DMS53 (cell line): ENCODE results near the gene PPIL3.

Experiments used
- DNase-seq: peaks from one replicate; lab custom pipeline; 2025; lab: John Stamatoyannopoulos, UW

PPIL3 gene

DNA sequence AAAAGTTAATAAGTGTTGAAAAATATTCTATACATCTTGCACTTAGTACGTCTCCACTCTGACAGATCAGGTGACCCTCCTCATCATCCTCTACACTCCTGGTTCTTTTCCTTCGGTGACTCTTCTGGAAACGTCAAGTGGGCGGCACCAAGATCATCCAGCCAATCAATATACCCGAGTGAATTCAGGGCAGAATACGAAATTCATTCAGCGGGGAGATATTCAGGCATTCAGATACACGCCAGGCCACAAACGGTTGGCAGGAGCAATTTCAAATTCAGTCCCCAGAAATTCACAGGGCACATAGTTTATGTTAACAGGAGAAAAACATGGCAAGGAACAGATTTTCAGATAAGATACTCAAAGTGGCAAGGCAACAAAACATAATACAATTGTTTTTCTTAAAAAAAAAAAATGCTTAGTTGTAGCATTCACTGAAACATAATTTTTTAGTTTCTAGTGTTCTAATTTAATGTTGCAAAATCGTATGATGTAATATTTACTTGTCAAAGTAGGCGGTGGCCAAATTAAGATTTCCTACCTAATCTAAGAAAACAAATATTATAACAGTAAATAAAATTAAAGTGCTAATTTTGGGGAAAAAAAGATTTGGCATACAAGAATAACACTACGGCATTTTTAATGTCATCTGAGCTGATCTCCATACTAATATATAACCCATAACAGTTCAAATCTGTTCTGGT, 28.6 kb downstream of the PPIL3 start:
- no peak for DNase-seq

DNA sequence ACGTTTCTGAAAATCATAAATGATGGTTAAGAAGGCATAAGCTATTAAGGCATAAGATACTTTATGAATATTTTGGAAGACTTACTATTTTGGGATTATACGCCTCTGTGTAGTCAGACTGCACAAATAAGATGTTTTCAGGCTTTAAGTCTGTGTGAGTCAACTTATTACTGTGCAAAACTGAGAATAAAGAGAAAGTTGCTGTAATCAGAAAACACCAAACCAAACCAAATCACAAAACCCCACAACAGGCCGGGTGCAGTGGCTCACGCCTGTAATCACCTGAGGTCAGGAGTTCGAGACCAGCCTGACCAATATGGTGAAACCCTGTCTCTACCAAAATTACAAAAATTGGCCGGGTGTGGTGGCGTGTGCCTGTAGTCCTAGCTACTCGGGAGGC, 32.1 kb downstream of the PPIL3 start:
- no peak for DNase-seq

DNA sequence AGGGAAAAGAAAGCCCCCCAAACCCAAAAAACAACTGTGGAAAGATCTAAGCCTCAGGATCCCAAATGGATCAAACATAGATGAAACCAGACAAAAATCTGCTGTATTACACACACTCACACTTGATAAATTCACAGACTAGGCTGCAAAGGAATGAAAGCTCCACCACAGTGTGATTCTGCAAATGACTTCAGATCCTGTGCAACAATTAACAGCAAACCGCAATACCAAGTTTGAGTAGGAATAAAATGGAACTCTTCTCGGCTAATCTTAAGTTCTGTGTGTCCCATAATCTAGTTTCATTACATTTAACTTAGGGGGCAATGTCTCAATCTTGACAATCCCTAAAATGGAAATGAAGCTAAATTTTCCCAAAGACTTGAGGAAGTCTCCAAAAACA, 36.3 kb downstream of the PPIL3 start:
- no peak for DNase-seq

DNA sequence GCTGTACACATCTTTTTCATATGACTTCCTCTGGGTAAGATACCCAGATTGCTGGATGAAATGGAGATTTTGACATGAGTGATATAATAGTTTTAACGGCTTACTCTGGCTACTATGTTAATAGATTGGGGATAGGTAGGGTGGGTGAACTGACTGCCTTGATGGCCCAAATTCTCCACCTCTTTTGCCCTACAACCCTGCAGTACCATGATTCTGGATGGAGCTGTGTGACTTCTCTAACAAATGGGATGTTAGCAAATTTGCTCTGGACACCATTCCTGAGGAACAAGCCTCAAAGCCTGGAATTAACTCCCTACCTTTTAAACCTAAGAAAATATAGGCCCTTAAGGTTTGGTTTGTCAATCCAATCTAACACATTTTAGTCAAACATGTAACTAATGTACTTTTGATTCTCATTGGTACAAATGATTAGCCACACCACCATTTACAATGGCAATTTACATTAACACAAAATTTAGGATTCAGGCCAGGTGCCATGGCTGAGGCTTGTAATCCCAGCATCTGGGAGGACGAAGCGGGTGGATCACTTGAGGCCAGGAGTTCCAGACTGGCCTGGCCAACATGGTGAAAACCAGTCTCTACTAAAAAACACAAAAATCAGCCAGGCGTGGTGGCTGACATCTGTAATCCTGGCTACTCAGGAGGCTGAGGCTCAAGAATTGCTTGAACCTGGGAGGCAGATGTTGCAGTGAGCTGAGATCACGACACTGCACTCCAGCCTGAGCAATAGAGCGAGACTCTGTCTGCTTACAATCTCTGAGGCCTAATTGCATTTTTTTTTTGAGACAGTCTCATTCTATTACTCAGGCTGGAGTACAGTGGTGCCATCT, 37.3 kb downstream of the PPIL3 start:
- DNase-seq = no peak

DNA sequence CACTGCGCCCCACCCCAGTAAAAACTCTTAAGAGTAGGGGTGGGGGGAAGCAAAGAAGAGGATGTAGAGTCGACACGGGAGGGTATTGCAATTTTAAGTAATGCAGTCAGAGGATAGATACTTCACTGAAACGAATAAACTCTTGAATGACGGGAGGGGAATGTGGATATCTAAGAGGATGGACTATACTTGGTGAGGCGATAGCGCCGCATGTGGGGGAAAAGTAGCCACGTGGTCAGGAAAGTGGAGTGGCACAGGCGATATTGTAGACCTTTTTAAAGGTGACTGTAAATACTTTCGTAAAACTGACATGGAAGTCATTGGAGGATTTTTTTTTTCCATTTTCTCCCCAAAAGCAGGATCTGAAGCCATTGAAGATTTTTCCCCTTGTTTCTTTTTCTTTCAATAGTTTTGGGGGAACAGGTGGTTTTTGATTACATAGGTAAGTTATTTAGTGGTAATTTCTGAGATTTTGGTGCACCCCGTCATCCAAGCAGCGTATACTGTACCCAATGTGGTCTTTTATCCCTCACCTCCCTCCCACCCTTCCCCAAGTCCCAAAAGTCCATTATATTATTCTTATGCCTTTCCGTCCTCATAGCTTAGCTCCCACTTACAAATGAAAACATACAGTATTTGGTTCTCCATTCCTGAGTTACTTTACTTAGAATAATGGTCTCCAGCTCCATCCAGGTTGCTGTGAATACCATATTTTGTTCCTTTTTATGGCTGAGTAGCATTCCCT, 38.2 kb downstream of the PPIL3 start:
- peak; percentile 43 for DNase-seq

DNA sequence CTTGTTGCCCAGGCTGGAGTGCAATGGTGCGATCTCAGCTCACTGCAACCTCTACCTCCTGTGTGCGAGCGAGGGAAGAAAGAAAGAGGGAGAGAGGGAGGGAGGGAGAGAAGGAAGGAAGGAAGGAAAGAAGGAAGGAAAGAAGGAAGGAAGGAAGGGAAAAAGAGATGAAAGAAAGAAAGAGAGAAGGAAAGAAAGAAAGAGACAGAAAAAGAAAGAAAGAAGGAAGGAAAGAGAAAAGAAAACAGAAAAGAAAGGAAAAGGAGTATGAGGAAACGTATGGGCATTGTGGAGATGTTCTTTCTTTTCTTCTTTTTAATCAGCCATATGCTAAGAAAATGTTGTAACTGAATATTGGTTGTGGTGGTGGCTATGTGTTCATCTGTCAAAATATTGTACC, 40.9 kb downstream of the PPIL3 start:
- DNase-seq = no peak

DNA sequence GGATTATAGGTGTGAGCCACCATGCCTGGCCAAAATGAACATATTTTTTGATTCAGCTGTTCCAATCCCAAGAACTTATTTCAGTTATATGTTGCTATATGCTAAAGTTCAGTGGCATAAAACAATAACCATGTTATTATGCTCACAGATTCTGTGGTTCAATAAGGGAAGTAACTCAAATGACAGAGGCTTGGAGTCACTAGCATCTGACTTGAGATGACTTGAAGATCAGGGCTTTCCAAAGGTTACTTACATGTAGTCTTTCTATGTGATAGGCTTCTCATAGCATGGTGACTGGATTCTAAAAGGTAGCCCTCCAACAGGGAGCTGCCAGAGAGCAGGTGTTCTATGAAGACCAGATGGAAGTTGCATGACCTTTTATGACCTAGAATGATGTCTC, 41.6 kb downstream of the PPIL3 start:
- no peak for DNase-seq

DNA sequence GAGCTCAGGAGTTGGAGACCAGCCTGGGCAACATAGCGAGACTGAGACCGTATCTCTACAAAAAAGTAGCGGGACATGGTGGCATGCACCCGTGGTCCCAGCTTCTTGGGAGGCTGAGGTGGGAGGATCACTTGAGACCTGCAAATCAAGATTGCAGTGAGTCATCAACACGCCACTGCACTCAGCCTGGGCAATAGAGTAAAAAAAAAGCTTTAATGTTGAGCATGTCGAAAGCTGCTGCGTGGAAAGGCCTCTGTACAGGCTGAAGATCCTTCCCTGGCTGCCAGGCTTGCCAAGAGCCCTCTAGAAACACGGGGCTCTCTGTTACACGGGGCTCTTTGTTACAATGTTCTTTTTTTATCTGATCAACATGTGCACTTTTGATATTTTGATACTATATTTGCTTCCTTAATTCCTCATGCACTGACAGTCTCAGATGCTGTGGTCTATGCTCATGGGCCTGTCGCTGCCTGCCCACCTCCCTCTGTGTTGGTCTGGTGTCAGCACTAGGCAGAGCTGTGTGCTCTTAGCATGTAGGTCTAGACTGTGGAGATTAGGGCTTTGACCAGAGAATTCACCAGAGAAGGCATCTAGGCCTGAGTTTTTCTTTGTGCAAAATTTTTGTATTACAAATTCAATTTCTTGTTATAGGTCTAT, 43.1 kb downstream of the PPIL3 start:
- DNase-seq = peak; percentile 17

DNA sequence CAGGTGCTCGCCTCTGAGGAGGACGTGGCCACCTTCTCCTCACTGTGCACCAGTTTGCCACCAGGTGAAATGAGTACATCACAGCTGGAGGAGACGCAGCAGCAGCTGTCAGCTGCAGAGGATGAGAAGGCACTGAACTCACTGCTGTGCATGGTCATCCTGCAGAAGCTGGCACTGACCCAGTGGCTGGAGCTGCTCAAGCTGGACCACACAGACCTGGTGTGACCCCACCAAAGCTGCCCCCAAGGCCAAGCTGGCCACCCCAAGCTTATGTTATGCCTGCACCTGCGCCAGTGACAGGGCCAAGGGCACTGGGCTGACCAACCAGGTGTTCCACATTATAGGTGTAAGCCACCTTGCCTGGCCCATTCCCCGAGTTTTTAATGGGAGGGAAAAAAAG, 43.7 kb downstream of the PPIL3 start:
- DNase-seq = no peak

DNA sequence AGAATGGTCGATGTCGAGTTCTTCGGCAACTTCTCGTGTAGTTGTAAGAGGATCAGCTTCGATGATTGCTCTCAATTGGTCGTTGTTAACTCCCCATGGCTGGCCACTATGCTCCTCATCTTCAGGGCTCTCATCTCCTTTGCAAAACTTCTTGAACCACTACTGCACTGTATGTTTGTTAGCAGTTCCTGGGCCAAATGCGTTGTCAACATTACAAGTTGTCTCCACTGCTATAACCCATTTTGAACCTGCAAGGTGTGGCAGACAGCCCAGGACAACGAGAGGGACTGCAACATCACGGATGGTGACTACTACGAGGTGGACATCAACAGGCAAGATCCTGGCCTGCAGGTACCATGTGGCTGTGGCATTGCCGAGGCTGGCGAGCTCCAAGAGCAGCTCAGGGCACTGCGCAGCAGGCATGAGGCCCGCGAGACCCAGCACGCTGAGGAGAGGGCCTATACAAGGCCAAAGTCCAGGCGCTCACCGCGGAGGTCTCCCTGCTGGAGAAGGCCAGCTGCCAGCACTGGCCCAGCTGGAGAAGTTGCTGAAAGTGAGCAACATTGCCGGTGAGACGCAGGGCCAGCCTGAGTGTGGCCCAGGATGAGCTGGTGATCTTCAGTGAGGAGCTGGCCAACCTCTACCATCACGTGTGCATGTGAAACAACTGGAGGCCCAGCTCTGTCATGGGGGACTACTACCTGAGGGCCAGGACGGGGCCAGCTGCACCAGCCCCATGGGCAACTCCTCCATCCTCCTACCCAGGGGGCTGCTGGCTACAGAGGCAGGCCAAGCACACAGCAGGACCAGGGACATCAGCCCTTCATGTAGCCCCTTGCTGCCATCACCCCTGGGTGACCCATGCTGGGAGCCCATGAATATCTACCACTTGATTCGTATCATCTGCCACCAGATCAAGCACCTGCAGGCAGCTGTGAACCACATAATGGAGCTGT, 44.6 kb downstream of the PPIL3 start:
- DNase-seq = no peak

DNA sequence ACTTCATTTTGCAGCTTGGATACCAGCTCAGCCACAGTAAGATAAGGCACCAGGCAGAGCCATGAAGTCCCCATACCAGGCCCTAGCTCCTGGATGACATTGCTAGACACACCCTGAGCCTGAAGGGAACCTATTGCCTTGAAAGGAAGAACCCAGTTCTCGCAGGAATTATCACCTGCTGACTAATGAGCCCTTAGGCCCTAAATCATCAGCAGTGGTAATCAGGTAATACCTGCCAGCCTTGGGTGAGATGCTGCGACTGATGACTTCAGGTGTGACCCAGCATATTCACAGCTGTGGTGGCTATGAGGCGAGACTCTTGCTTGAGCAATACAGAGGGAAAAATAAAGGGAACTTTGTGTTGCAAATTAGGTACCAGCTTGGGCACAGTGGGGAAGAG, 49.4 kb downstream of the PPIL3 start:
- no peak for DNase-seq

DNA sequence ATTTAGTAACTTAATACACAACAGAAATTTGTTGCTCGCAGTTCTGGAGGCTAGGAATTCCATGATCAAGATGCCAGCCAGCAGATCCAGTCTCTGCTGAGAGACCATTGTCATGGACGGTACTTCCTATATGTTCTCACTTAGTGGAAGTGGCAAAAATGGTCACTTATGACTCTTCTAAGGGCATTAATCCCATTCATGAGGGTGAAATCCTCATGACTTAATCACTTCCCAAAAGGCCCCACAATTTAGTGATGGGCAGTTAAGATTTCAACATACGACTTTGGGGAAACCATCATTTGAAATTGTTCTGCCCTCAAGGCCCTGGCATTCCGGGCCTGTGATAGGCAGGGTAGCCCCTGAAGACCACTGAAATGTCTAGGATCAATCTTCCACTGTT, 54.2 kb downstream of the PPIL3 start:
- DNase-seq = no peak

DNA sequence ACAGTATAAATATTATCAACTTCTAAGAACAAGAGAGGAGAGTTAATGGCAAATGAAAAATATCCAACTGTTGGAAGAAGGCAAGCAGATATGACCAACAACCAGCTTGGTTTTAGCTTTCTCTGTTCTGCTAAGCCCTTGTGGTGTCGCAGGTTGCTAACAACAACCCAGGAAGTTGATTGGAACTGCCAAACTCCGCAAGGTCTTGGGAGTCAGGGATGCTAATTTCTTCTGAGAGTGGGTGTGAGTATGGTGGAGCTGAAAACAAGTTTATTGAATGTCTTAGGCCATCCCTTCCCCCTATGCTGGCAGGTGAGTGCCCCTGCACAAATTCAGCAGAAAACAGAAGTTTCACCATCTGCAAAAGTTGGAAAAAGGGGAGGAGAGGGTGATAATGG, 59.6 kb downstream of the PPIL3 start:
- no peak for DNase-seq

DNA sequence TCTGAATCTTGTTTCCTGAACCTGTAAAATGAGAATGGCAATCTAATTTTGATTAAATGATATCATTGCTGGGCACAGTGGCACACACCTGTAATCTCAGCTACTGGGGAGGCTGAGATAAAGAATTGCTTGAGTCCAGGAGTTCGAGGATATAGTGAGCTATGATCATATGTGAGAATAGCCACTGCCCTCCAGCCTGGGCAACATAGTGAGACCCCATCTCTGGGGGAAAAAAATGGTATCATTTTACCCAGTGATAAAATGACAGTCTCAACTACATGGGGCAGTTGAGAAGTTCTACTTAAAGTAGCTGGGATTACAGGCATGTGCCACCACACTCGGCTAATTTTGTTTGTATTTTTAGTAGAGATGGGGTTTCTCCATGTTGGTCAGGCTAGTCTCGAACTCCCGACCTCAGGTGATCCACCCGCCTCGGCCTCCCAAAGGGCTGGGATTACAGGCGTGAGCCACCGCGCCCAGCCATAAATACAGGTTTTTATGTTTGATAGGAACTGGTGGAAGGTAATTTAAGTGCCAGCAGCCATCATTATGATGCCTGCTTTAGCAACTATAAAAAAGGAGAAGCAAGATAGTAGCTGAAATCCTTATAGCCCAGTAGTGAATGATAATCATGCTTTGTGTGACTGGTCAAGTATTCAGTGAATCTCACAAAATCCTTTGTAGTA, 60.2 kb downstream of the PPIL3 start:
- DNase-seq = no peak

DNA sequence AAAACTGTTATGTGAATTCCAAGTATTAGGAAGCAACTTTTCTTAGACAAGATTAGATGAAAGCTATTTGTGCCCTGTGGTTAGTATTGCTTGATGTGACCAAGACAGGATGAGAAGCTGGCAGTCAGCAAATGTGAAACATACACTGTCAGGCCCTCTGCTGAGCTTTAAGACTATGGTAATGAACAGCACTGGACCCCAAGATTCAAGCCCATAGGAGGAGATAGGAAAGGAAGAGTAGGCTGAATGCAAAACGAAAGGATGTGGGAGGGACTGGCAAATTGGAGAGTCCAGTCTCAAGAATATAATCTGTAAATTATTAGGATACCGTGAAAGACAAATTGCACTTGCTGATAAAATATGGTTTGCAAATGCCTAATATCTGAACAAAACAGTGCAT, 60.8 kb downstream of the PPIL3 start:
- no peak for DNase-seq

DNA sequence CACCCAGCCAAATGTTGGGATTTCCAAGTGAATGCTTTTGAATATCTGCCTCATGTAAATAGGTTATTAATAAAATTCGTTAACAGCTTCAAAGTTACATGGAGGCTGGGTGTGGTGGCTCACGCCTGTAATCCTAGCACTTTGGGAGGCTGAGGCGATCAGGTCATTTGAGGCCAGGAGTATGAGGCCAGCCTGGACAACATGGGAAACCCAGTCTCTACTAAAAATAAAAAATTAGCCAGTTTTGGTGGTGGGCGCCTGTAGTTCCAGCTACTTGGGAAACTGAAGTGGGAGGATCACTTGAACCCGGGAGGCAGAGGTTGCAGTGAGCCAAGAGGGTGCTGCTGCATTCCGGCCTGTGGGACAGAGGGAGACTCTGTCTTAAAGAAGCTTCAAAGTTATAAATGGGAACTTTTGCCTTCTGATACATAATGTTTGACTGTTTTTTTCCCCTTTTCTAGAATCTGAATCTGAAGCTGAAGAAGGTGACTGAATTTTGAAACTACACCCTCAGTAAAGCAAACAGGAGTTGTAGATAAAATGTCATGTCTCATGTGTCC, 67.1 kb downstream of the PPIL3 start:
- DNase-seq = no peak
